T-helper 1 cell treated with Interleukin-12 subunit alpha and Interleukin-12 subunit beta and Interleukin-4 antibody, amounts not matched to agents 30 ng/mL and 1 ng/mL, for 36 hours (primary cell): ENCODE measurements around the gene GLDC. TPM values are rescaled to one million over a fixed set of nuclear protein-coding genes. Genes with fewer than 3 reads are reported as not detected.
"Not testable (repeated sequence)": the region's sequence is repeated elsewhere in the genome, so short reads cannot be mapped to it uniquely, and the experiment has no call there.

Experiments
- intact Hi-C: fragments of 100-400 bp; cut with micrococcal nuclease; formaldehyde crosslinking; loops from one replicate; pipeline ENCODE4 v1.15.1; 2024
- total RNA-seq: library from RNA; stranded (reverse); gene quantifications from 2 replicates; pipeline ENCODE4 v1.2.3, GENCODE V29; 2022

The GLDC gene
- total RNA-seq, 1 donor from 2014 or later = 3.1 TPM

DNA sequence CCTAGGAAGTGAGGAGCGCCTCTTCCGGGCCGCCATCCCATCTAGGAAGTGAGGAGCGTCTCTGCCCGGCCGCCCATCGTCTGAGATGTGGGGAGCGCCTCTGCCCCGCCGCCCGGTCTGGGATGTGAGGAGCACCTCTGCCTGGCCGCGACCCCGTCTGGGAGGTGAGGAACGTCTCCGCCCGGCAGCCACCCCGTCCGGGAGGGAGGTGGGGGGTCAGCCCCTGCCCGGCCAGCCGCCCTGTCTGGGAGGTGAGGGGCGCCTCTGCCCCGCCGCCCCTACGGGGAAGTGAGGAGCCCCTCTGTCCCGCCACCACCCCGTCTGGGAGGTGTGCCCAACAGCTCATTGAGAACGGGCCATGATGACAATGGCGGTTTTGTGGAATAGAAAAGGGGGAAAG is 22.7 kb downstream of the GLDC start:
- intact Hi-C loops = not testable (repeated sequence)

DNA sequence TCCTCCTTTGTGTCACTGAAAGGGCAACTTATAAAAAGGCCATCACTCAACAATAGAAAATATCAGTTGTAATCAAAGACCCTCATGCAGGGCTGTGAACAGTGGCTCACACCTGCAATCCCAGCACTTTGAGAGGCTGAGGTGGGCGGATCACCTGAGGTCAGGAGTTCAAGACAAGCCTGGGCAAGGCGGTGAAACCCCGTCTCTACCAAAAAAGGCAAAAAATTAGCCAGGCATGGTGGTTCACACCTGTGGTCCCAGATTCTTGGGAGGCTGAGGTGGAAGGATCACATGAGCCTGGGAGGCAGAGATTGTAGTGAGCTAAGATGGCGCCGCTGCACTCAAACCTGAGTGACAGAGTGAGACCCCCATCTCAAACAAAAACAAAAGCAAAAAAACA is 24.7 kb downstream of the GLDC start:
- intact Hi-C loops = no loop called here

DNA sequence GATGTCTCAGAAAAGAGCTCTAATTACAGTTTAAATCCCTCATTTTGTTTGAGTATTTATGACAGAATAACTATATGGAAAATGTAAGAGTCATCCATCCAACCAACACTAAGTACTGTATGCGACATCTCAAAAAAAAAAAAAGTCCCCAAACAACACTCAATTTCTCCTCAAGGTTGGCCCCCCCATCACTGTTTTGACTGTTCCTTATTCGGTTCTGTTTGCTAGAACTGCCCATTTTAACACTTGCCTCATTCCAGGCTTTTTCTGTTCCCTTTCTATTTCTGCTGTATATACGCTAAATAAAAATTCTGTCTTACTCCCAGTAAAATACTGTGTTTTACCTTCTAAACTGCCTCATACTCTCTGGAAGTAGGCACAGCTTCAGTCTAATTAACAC is 25.2 kb downstream of the GLDC start:
- intact Hi-C loops = no loop called here

DNA sequence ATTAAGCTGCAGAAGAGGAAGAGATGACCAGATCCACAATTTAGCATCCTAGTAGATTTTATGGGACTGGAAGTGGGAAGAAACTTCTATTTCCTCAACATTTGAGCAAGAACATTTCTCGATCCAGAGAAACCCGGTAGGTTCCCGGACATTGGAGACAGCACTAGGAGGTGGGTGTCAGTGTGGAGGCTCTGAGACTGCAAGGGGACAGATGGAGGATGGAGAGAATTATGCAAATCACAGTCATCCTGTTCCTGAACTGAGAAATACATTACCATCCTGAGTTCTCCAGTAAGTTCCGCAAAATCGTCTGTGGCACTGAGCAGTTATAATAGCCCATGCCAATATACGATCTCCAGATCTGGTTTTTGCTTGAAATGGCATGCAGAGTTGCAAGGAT is 25.6 kb downstream of the GLDC start:
- intact Hi-C loops = no loop called here

DNA sequence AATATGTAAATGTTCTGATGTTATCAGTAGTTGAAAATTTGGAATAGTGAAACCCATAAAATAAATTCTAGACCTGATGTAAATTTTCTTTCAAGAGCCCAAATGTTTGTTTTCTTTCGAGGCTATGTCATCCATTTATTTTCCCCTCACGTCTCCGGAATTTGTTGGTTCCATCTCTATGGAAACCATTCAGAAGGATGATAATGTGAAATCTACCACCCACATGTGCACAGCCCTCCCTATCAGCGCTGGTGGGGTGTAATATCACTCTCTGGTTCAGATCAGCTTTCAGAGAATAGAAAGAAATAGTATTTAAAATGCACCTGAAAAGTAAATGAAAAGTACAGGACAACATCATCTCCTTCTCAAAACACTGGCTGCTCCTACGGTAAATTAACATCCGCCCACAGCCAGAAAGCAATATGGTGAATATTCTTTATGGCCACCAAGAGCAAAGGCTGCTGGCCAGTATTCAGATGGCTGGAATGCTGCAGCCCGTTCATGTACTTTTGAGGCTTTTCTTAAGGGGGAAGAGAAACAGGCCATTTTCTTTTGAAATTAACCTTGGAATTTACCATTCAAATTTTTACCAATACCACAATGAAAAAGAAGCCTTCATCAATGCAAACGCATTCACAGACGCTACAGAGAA is 28.5 kb downstream of the GLDC start:
- intact Hi-C loops = no loop called here

DNA sequence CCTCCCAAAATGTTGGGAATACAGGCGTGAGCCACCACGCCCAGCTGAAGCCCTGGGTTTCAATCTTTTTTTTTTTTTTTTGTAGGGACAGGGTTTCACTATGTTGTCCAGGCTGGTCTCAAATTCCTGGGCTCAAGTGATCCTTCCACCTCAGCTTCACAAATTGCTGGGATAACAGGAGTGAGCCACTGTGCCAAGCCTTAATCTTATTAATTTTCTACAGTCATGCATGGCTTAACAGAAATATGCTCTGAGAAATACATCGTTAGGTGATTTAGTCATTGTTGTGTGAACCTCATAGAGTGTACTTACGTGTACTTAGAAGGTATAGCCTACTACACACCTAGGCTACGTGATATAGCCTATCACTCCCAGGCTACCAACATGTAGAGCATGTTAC is 31.0 kb downstream of the GLDC start:
- intact Hi-C loops = no loop called here

DNA sequence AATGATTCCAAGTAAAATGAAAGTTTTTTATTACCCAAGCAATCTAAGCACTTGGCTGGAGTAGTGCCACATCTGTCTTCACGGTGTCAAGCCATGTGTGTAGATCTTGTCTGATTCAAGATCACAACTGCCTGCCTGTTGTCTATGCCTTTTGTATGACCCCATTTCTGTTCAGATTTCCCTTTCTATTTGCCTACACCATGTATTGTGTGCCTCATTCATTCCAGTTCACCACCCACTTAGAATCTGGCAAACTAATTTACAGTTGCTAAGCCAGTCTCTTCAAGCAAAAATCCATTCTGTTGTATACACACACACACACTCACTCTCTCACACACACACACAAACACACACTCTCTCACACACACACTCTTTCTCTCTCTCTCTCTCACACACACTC is 33.7 kb downstream of the GLDC start:
- intact Hi-C loops = no loop called here

DNA sequence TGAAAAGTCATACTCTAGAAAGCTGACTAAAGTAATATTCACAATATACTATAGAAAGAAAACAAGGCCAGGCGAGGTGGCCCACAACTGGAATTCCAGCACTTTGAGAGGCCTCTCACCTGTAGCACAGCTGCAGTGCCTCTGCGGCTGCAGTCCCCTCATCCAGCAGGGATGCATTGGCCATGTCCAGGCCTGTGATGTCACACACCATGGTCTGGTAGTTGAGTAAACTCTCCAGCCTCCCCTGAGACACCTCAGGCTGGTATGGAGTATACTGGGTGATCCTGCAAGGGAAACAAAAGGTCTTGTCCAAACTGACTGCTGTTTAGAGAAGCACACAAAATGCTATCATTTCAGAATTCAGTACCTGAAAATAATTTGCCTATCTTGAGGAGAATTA is 35.5 kb downstream of the GLDC start:
- intact Hi-C loops = no loop called here

DNA sequence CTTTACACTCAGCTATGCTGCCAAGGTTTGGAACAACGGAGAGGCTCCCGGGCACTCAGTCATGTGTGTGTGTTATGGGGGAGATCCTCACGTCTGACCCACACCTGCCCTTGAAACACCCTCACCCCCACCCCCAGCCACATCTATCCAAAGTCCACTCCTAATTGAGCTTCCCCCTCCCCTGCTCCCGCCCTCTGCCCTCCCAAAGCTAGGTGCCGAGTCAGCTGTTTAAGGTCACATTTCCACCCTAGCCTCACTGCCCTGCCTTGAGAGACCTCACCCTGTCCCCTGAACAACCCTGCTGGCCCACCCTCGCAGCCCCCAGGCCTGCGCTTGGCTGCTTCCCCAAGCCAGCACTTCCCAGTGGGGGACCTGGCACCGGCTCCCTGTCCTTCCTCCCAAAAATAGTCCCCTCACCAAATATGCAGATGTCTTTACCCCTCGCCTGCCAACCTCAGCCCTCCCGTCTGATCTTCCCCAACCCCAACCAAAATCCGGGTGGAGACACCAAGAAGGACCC is 36.0 kb downstream of the GLDC start:
- intact Hi-C loops = no loop called here

DNA sequence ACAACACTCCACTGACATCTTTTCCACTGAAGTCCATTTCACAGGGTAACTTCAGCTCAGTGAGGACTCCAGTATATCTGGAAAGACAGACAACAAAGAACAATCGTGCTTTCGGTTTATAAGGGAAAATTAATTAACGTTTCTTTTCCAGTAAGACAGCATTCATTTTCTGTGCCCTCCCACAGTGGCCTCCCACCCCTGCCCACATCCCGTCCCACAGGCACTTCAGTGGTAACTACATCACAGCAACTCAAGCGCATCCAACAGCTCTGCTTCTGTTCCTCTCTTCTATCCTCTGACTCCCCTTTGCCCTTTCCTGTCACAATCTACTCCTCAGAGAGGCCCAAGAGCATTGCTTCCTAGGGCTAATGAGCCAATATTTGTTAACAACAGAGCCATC is 40.3 kb downstream of the GLDC start:
- intact Hi-C loops = no loop called here

DNA sequence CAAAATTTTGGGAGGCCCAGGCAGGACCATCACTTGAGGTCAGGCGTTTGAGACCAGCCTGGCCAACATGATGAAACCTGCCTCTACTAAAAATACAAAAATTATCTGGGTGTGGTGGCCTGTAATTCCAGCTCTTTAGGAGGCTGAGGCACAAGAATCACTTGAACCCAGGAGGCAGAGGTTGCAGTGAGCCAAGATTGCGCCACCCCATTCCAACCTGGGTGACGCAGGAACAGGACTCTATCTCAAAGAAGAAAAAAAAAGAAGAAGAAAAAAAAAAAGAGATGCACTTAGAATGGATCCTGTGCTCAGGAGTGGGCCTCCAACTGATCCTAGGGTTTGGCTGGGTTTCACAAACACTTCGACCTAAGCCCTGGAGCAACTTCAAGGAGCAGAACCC is 45.1 kb downstream of the GLDC start:
- intact Hi-C loops = no loop called here

DNA sequence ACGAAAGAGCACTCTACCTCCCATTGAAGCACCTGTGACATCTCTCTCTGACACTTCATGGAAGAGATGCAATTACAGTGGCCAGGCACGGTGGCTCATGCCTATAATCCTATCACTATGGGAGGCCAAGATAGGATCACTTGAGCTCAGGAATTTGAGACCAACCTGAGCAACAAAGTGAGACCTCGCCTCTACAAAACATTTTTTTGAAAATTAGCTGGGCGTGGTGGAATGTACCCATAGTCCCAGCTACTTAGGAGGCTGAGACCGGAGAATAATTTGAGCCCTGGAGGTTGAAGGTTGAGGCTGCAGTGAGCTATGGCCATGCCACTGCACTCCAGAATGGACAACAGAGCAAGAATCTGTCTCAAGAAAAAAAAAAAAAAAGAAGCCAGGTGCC is 45.5 kb downstream of the GLDC start:
- intact Hi-C loops = no loop called here

DNA sequence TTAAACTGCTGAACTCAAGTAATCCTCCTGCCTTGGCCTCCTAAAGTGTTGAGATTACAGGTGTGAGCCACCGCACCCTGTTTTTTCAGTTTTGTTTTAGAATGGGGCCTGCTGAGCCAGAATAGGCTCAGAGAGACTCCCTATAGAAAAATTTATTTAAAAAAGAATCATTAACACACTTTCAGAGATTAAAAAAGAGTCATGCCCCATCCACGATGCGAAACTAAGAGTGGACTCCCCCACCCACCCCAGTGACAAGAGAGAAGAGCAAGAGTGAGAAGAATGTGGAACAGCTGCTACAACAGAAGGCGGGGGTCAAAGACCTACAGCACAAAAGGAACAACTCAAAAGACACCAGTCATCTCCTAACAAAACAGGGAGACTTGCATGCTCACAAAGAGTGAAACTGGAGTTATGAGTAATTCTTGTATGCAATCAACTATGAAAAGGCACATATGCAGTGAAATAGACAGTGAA is 47.2 kb downstream of the GLDC start:
- intact Hi-C loops = no loop called here

DNA sequence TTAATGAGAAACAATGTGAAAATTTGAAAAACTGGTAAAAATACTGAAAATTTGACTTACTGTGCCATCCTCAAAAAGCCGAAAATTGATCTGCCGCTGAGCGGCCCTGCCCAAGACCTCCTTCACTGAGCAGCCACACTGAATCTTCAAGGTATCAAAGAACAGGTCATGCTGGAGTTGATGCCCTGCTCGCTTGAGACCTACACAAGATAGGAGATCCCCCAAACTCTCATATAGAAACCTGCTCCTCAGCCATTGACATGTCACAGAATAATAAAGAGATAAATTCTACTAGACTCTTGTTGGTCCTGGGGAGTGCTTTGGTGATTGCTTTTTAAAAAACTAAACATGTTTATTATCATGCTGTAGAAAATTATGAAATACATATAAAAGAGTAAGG is 52.7 kb downstream of the GLDC start:
- intact Hi-C loops = no loop called here

DNA sequence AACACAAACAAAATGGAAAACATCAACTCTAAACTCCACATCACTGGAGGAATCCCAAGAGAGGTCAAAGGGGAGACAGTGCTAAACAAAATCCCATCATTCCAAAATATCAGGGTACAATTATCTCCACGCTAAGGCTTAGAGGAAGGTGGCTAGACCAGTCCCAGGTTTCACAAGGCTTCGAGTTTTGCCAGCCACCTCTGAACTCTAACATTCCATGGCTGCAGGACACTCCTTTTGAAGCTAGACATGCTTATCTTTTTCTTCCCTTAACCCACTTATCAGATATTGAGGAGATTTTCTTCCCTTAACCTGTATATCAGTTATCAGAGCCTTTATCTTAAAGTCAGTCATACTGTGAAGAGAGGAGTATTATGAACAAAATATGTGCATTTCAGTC is 53.3 kb downstream of the GLDC start:
- intact Hi-C loops = no loop called here

DNA sequence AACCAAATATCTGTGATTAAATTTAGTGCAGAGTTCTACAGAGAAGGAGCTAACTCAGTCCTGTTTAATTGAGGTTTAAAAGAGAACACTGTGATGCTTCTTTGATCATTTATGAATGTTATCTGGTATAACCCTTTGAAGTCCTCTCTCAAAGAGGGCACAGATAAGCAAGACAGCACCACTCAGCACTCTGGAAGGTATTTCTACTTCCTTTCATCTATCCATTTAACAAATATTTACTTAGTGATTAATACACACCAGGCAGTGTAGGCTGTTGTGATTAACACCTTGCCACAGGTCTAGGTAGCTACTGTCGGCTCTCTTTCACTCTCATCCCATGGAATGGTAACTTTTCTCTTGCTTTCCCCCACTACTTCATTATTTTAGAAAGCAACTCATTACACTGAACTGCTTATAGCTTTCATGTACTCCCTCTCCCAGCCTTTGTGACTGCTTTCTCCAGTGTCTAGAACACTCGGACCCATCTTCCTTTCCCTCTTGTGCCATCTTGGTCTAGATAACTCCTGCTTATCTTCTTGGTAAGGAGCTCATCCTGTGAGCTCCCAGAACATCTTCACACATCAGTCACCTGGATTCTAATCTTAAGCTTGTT is 54.7 kb downstream of the GLDC start:
- intact Hi-C loops = no loop called here

DNA sequence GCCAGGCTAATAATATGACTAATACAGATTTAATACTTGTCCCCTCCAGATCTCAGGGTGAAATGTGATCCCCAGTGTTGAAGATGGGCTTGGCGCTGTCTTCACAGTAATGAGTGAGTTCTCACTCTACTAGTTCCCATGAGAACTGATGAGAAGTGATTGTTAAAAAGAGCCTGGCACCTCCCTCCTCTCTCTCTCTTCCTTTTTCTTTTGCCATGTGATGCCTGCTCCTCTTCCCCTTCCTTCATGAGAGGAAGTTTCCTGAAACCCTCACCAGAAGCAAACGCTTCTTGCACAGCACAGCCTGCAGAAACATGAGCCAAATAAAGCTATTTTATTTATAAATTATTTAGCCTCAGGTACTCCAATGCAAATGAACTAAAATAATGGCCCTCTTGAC is 55.2 kb downstream of the GLDC start:
- intact Hi-C loops = no loop called here

DNA sequence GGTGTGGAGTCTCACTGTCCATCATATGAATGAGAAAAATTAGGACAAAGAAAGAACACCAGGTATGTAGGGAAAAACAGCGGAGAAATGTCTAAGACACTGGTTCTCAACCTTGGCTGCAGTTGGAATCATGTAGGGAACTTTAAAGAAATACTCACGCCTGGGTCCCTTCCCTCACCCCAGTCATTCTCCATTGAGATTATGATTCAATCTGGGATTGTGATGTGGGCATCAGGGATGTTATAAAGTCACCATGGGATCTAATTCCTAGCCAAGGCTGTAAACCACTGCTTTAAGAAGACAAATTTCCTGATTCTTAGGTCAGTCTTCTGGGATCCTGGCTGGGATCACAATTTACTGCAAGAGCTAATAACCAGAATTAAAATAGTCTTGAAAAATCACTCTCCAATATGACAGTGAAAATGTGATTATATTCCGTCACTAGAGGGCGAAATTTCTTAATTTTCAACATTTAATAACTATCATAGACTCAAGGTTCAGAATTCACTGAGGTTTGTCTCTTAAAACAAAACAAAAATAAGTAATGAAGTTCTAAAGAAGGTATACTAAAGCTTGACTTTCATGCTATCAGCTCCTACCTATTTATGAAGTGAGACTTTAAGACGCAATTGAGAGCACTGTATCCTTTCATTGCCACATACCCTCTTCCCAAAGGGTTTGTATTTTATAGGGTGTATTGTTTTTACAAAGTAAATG is 60.5 kb downstream of the GLDC start:
- intact Hi-C loops = loop anchor here (1.0 kb wide), 5 partner anchors 82 to 951 kb away; partner anchors contain the start of gene KDM4C

DNA sequence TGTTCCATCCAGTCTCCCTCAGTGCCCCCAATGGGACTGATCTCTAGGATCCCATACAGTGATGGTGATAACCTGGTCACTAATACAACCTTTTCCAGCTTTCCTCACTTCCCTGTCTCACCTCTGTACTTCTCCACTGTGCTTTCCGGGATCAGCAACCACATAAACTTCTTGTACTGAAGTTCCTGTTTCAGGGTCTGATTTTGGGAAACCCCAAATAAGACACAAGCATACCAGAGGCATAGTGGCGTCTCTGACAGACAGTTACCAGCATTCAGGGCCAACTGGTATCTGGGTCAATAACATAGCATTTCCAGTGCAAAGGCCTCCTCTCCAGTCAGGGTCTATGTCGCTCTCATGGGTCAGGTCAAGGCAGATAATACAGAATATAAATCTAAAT is 64.3 kb downstream of the GLDC start:
- intact Hi-C loops = no loop called here

DNA sequence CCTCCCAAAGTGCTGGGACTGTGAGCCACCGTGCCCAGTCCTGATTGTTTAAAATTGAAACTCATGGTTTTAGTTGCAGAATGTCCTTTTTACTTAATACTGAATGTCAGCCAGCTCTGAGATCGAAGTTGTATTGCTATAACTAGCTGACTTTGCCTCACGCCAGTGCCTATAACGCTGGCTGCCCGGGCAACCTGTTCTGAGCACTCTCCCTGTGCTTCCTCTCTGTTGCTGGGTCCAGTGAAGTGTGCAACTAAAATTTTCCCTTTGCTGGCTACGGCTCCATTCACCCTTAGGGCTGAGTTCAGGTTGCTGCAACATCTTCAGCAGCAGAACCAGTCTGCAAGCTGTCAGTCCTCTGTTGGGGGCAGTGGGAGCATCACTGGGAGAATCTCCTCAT is 65.9 kb downstream of the GLDC start:
- intact Hi-C loops = no loop called here

DNA sequence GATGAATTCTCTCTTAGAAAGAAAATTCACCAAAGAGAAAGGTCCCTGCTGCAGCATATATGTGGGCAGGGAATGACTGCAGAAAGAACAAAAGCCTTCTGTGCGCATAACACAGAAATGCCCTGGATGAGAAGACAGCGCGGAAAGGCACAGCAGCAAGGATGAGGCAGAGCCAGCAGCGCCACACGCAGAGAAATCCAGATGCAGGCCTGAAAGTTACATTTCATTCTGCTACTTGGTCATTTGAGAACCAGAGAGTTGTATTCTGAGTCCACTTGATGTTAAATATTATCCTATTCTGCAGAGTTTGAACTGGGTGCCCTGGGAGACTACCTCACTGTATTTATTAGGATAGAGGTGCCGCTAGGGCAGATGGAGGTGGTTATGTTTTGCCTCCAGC is 68.5 kb downstream of the GLDC start:
- intact Hi-C loops = no loop called here

DNA sequence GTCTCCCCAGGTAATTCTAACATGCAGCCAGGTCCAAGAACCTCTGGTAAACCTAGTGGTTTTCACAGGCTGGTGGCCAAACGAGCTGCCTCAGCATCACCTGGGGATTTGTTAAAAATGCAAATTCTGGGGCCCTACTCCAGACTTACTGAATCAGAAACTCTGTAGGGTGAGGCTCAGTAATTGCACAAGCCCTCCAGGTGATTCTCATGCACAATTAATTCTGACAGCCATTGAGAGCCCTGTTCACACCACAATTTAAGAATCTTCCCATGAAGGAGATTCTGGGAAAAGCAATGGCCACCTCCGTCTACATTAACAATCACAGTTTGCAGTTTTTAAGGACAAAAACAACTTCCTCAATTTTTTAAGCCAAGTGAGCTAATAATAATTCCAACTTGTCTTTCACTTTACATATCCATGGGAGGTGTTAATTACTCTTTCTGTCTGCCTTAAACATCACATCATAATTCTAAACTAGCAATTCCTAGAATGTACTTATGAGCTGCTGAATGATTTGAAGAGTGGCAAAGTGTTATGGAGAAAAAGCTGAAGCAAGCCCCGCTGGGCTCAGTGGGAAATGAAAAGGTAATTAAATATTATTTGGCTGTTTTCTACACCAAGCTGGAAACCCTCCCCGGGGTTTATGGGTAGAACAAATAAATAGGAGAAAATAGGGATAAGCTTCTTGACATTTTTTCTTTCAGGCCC is 70.0 kb downstream of the GLDC start:
- intact Hi-C loops = no loop called here
